Endothelial cell of umbilical vein (primary cell): ENCODE measurements around the gene PDAP1. TPM values are rescaled to one million over a fixed set of nuclear protein-coding genes. Genes with fewer than 3 reads are reported as not detected.
A peak's percentile ranks its signal among the peaks of the same experiment; 100 is the strongest.

Experiments used
- BruUV-seq: library from RNA; stranded (reverse); fragments of 400-500 nt; replicated peaks from 2 replicates; lab custom pipeline; 2021; lab: Mats Ljungman, UMichigan
- CTCF ChIA-PET: fragments of 300-600, 350-600 bp; sonication (Branson Sonifier 250); formaldehyde crosslinking; loops from one replicate; lab custom pipeline; 2021; ENCODE audit warnings: antibody characterized with exemption, inconsistent platforms; lab: Charles Lee
- POLR2A ChIA-PET: fragments of 300-600, 350-600 bp; sonication (Branson Sonifier 250); formaldehyde crosslinking; loops from one replicate; lab custom pipeline; 2021; ENCODE audit warnings: antibody characterized with exemption, inconsistent platforms; lab: Charles Lee
- DNase-seq: peaks from one replicate; pipeline ENCODE4 v3.0.0-alpha.2; 2011; ENCODE audit warnings: low read depth, low spot score
- FAIRE-seq: peaks from 2 replicates; lab custom pipeline; 2011; peaks lifted over from hg19 to GRCh38; lab: Jason Lieb, UNC
- H2AFZ ChIP-seq: 2 replicates; pipeline ENCODE4 v1.6.0; 2012; ENCODE audit warnings: low read depth, low read length, control low read depth, inconsistent platforms
- H3K27ac ChIP-seq: 2 replicates; pipeline ENCODE4 v1.5.1; 2011; ENCODE audit warnings: low read depth, mild to moderate bottlenecking, control low read depth, low read length, moderate library complexity; ENCODE audit not compliant: insufficient read depth
- H3K27me3 ChIP-seq, 2 experiments: 2 replicates each; pipeline versions ENCODE4 v1.6.0 to v1.6.1; 2011; ENCODE audit warnings: low read length in 2 of 2, mixed read lengths in 1 of 2; ENCODE audit not compliant: control insufficient read depth in 2 of 2, insufficient read depth in 2 of 2
- H3K36me3 ChIP-seq, 2 experiments: 2 replicates in 1 of 2; 3 replicates in 1 of 2; pipeline ENCODE4 v1.5.1; 2011; ENCODE audit warnings: low read length in 2 of 2, mild to moderate bottlenecking in 1 of 2, moderate library complexity in 1 of 2; ENCODE audit not compliant: control insufficient read depth in 2 of 2, insufficient read depth in 2 of 2; ENCODE audit errors: extremely low read depth in 1 of 2
- H3K4me1 ChIP-seq: 3 replicates; pipeline ENCODE4 v1.5.1; 2011; ENCODE audit warnings: mild to moderate bottlenecking, low read length; ENCODE audit not compliant: control insufficient read depth, insufficient read depth; ENCODE audit errors: extremely low read depth
- H3K4me2 ChIP-seq: 2 replicates; pipeline ENCODE4 v1.6.1; 2011; ENCODE audit warnings: low read length, control low read depth, mixed read lengths; ENCODE audit not compliant: insufficient read depth
- H3K4me3 ChIP-seq, 3 experiments: fragments of 200-600 bp in 1 of 3; sonication (generic), shearing (Covaris generic) in 1 of 3; replicated peaks in 1 of 3; 2 replicates each; pipeline ENCODE4 v1.5.1; 2011 to 2016; ENCODE audit warnings: control low read depth in 3 of 3, low read length in 3 of 3, mild to moderate bottlenecking in 2 of 3, inconsistent platforms in 1 of 3, low read depth in 1 of 3, moderate library complexity in 1 of 3; ENCODE audit not compliant: insufficient read depth in 1 of 3
- H3K79me2 ChIP-seq: 2 replicates; pipeline ENCODE4 v1.6.0; 2012; ENCODE audit warnings: low read length, inconsistent platforms; ENCODE audit not compliant: control insufficient read depth, insufficient read depth
- H3K9ac ChIP-seq: replicated peaks from 2 replicates; pipeline ENCODE3; 2011; ENCODE audit warnings: low read length, control low read depth; ENCODE audit not compliant: insufficient read depth; ENCODE audit errors: extremely low read depth
- H3K9me1 ChIP-seq: replicated peaks from 3 replicates; pipeline ENCODE4 v1.6.0; 2011; ENCODE audit warnings: mild to moderate bottlenecking, low read length; ENCODE audit not compliant: control insufficient read depth, insufficient read depth; ENCODE audit errors: extremely low read depth
- H3K9me3 ChIP-seq: replicated peaks from 2 replicates; pipeline ENCODE4 v1.5.1; 2012; ENCODE audit warnings: low read length, inconsistent platforms; ENCODE audit not compliant: control insufficient read depth, insufficient read depth
- H4K20me1 ChIP-seq: replicated peaks from 2 replicates; pipeline ENCODE3; 2011; ENCODE audit warnings: mild to moderate bottlenecking, low read length; ENCODE audit not compliant: control insufficient read depth, insufficient read depth; ENCODE audit errors: extremely low read depth
- CTCF ChIP-seq, 2 donors: IDR thresholded peaks; 1 replicate in 1 of 2; 2 replicates in 1 of 2; pipeline ENCODE4 v1.5.1; 2011; ENCODE audit warnings: low read length in 2 of 2, mild to moderate bottlenecking in 2 of 2, moderate library complexity in 2 of 2, control low read depth in 1 of 2, inconsistent platforms in 1 of 2, low read depth in 1 of 2; ENCODE audit not compliant: insufficient read depth in 1 of 2; ENCODE audit errors: extremely low read depth in 1 of 2
- EZH2 ChIP-seq: IDR thresholded peaks from 2 replicates; pipeline ENCODE4 v1.6.1; 2012; ENCODE audit warnings: borderline replicate concordance, low read depth, mild to moderate bottlenecking, moderate library complexity, low read length, inconsistent platforms; ENCODE audit not compliant: severe bottlenecking
- FOS ChIP-seq: IDR thresholded peaks from 2 replicates; pipeline ENCODE4 v1.6.1; 2011; ENCODE audit warnings: mild to moderate bottlenecking, low read length, moderate library complexity, borderline replicate concordance; ENCODE audit not compliant: insufficient read depth
- GATA2 ChIP-seq: IDR thresholded peaks from 2 replicates; pipeline ENCODE4 v1.7.0; 2011; ENCODE audit warnings: low read depth, mild to moderate bottlenecking, moderate library complexity, mixed read lengths, low read length; ENCODE audit not compliant: insufficient read length, insufficient read depth
- JUN ChIP-seq: IDR thresholded peaks from 2 replicates; pipeline ENCODE4 v1.6.1; 2011; ENCODE audit warnings: borderline replicate concordance, low read depth; ENCODE audit not compliant: insufficient read length, insufficient read depth
- MAX ChIP-seq: IDR thresholded peaks from 2 replicates; pipeline ENCODE4 v1.6.1; 2011; ENCODE audit not compliant: insufficient read depth, insufficient read length
- MYC ChIP-seq: IDR thresholded peaks from one replicate; pipeline ENCODE4 v1.6.1; 2011; ENCODE audit warnings: mild to moderate bottlenecking, low read depth, low read length
- POLR2A ChIP-seq: IDR thresholded peaks from 2 replicates; pipeline ENCODE4 v1.6.1; 2012; ENCODE audit warnings: low read depth, mild to moderate bottlenecking, control low read depth, low read length
- POLR2AphosphoS5 ChIP-seq: IDR thresholded peaks from 2 replicates; pipeline ENCODE4 v1.6.1; 2012; ENCODE audit warnings: low read depth, mild to moderate bottlenecking, control low read depth, low read length, moderate library complexity; ENCODE audit not compliant: insufficient read depth
- dilution Hi-C: fragments of 300-500 bp; cut with MboI; formaldehyde crosslinking; loops from one replicate; pipeline ENCODE4 v1.15.0; 2019; ENCODE audit warnings: low sequenced_read_pairs; ENCODE audit not compliant: extremely low pct_ligation_motif_present
- intact Hi-C: fragments of 100-400 bp; cut with micrococcal nuclease; formaldehyde crosslinking; loops from one replicate; pipeline ENCODE4 v1.10.0; 2022
- polyA plus RNA-seq, 4 experiments: library from polyadenylated mRNA; depleted of rRNA in 3 of 4; stranded (reverse) in 3 of 4; unstranded in 1 of 4; fragments of >200 nt; gene quantifications; 2 replicates each; pipeline versions ENCODE4 v1.2.1 to v1.2.3, GENCODE V29; 2011 to 2012; ENCODE audit warnings: missing spikeins in 1 of 4
- total RNA-seq: library from RNA; stranded (reverse); gene quantifications from 2 replicates; pipeline ENCODE4 v1.2.3, GENCODE V29; 2021

PDAP1 gene
- total and polyA plus RNA-seq, 2 donors (not counting 3 experiments of a cell fraction or from before 2014, with no cell fraction given), result 32.6 to 150 TPM

GRCh38 chr7:99437946-99438572, 29.7 kb upstream of the PDAP1 start:
- POLR2A ChIA-PET, result interaction anchor here (0.6 to 1.3 kb wide), 2 partner anchors 16 to 37 kb away, joined by 3 to 5 read pairs; no protein-coding TSS in a partner anchor
- no peak for DNase-seq
- Histone ChIP-seq H4K20me1 (no peaks in the 10 kb centered on the region), H3K27me3 (no peaks in the 10 kb centered on the region), H3K4me3 (peak overlapping the region; percentile 83 to 89 (median 88)), H3K9me3 (no peaks in the 10 kb centered on the region), H3K27ac (peak overlapping the region; percentile 3), H3K4me2 (peak overlapping the region; percentile 74), H3K79me2 (peaks cover 45% of the 10 kb centered on the region), H3K9me1 (no peaks in the 10 kb centered on the region), H3K36me3 (peaks cover 1 to 10% of the 10 kb centered on the region in 2 experiments), H2AFZ (peak overlapping the region; percentile 98), H3K9ac (peak overlapping the region; percentile 87), H3K4me1 (peaks cover 14% of the 10 kb centered on the region)
- CTCF ChIA-PET, result interaction anchor here (1.0 kb wide), 2 partner anchors 22 to 142 kb away, joined by 3 to 4 read pairs; no protein-coding TSS in a partner anchor
- TF ChIP-seq JUN (no peak), MAX (no peak), FOS (no peak), POLR2A (no peak), POLR2AphosphoS5 (no peak), MYC (no peak), EZH2 (no peak), CTCF (IDR thresholded peaks at IDR 0.05; ENCODE audit: extremely low read depth in 1 of 2, insufficient read depth in 1 of 2, low read depth in 1 of 2, low read length in 2 of 2) (no peak), GATA2 (no peak)
- dilution Hi-C loops, result no loop called here
- peak; percentile 62 for FAIRE-seq
- BruUV-seq, result no TSS peak
- intact Hi-C loops, result no loop called here
